GM12878 (cell line): Measurements from ENCODE around the gene DDX56. TPM values are rescaled to one million over a fixed set of nuclear protein-coding genes. Genes with fewer than 3 reads are reported as not detected.
A peak's percentile ranks its signal among the peaks of the same experiment; 100 is the strongest.

Experiments used
- ATF3 ChIP-seq: IDR thresholded peaks from 2 replicates; pipeline ENCODE4 v1.6.1; 2011; ENCODE audit warnings: low read depth, mild to moderate bottlenecking, low read length, moderate library complexity, borderline replicate concordance; ENCODE audit errors: extremely low read depth
- BACH1 ChIP-seq: fragments of 450-650 bp; IDR thresholded peaks from 2 replicates; pipeline ENCODE4 v1.6.1; 2017; ENCODE audit warnings: mild to moderate bottlenecking, borderline replicate concordance
- CHD4 ChIP-seq: fragments of 200-600 bp; sonication (generic); IDR thresholded peaks from 2 replicates; pipeline ENCODE4 v1.6.1; 2016; ENCODE audit warnings: mild to moderate bottlenecking
- E2F8 ChIP-seq: fragments of 450-650 bp; IDR thresholded peaks from 2 replicates; pipeline ENCODE4 v1.6.1; 2018; ENCODE audit warnings: mild to moderate bottlenecking, low read depth, moderate library complexity; ENCODE audit not compliant: partially characterized antibody
- ETV6 ChIP-seq, 2 experiments: fragments of 450-650 bp in 1 of 2; IDR thresholded peaks in 1 of 2; conservative IDR thresholded peaks in 1 of 2; 2 replicates each; pipeline ENCODE4 v1.6.1; 2014; ENCODE audit warnings: antibody characterized with exemption in 1 of 2, borderline replicate concordance in 1 of 2, low read depth in 1 of 2, mild to moderate bottlenecking in 1 of 2, moderate library complexity in 1 of 2
- IKZF2 ChIP-seq, 2 experiments: fragments of 450-650 bp; IDR thresholded peaks; 2 replicates each; pipeline ENCODE4 v1.6.1; 2017; ENCODE audit warnings: mild to moderate bottlenecking in 2 of 2, moderate library complexity in 2 of 2
- IRF3 ChIP-seq: fragments of 450-650 bp; IDR thresholded peaks from 2 replicates; pipeline ENCODE4 v1.6.1; 2014; ENCODE audit warnings: mild to moderate bottlenecking
- IRF4 ChIP-seq: IDR thresholded peaks from 2 replicates; pipeline ENCODE4 v1.6.1; 2011; ENCODE audit warnings: low read depth, low read length
- JUND ChIP-seq: IDR thresholded peaks from 2 replicates; pipeline ENCODE4 v1.6.1; 2012; ENCODE audit warnings: low read depth, mild to moderate bottlenecking, low read length, improper control_type of control experiment, moderate library complexity
- MLLT1 ChIP-seq: fragments of 450-650 bp; IDR thresholded peaks from 2 replicates; pipeline ENCODE4 v1.6.1; 2016; ENCODE audit warnings: mild to moderate bottlenecking
- NR2C2 ChIP-seq: IDR thresholded peaks from 2 replicates; pipeline ENCODE4 v1.6.1; 2011; ENCODE audit warnings: borderline replicate concordance, low read depth; ENCODE audit not compliant: control insufficient read depth, insufficient read length
- PAX5 ChIP-seq: IDR thresholded peaks from 2 replicates; pipeline ENCODE4 v1.6.1; 2011; ENCODE audit warnings: low read depth, low read length, borderline replicate concordance
- PBX3 ChIP-seq: IDR thresholded peaks from 2 replicates; pipeline ENCODE4 v1.6.1; 2011; ENCODE audit warnings: mild to moderate bottlenecking, low read depth, low read length, moderate library complexity; ENCODE audit not compliant: insufficient replicate concordance
- POLR2A ChIP-seq: IDR thresholded peaks from 2 replicates; pipeline ENCODE4 v1.6.1; 2011; ENCODE audit warnings: low read depth, mild to moderate bottlenecking, low read length
- RB1 ChIP-seq: fragments of 450-650 bp; formaldehyde crosslinking; IDR thresholded peaks from 2 replicates; pipeline ENCODE4 v1.6.1; 2017; ENCODE audit warnings: mild to moderate bottlenecking, borderline replicate concordance
- REST ChIP-seq: IDR thresholded peaks from 2 replicates; pipeline ENCODE4 v1.6.1; 2012; ENCODE audit warnings: mild to moderate bottlenecking, low read depth, low read length
- RUNX3 ChIP-seq: IDR thresholded peaks from 2 replicates; pipeline ENCODE4 v1.6.1; 2012; ENCODE audit warnings: low read length, inconsistent platforms
- SREBF1 ChIP-seq: IDR thresholded peaks from 2 replicates; pipeline ENCODE4 v1.6.1; 2012; ENCODE audit warnings: mild to moderate bottlenecking, low read length
- STAT3 ChIP-seq: IDR thresholded peaks from 2 replicates; pipeline ENCODE4 v1.6.1; 2011; ENCODE audit warnings: low read depth, low read length, improper control_type of control experiment
- polyA plus RNA-seq, 11 experiments: library from polyadenylated mRNA; depleted of rRNA in 4 of 11; unstranded in 6 of 11; stranded (reverse) in 5 of 11; fragments of >200 nt; fragmentation: Nextera tagmentation in 4 of 11; fragmentation: Illumina TruSeq in 1 of 11; extraction: Ambion mirVana in 4 of 11; extraction: Trizol in 1 of 11; gene quantifications; 1 replicate in 1 of 11; 2 replicates in 10 of 11; pipeline versions ENCODE4 v1.2.1 to v1.2.3, GENCODE V29; 2011 to 2016; ENCODE audit warnings: inconsistent platforms in 2 of 11, missing spikeins in 2 of 11, low read depth in 1 of 11
- total RNA-seq, 4 experiments: library from RNA; depleted of rRNA in 3 of 4; stranded (reverse); fragments of >200 nt in 3 of 4; fragmentation: Illumina TruSeq in 1 of 4; extraction: Trizol in 1 of 4; gene quantifications; 2 replicates each; pipeline versions ENCODE4 v1.2.1 to v1.2.3, GENCODE V29; 2013 to 2021

Gene DDX56
- total and polyA plus RNA-seq, 10 of the 15 experiments (the other 5 are each of a cell fraction or from before 2014, with no cell fraction given), result 19.8 to 136 (median 81.3) TPM

- no peak for TF ChIP-seq ATF3
- peak; percentile 67; a peak in 3 of 4 replicates for TF ChIP-seq IKZF2 (IDR thresholded peaks at IDR 0.05)
- TF ChIP-seq ETV6 (conservative IDR thresholded peaks at IDR 0.05 in 1 of 2, IDR thresholded peaks at IDR 0.05 in 1 of 2; ENCODE audit: borderline replicate concordance in 1 of 2, low read depth in 1 of 2), result no peak
- no peak for TF ChIP-seq IRF4
- 0 out of 2 replicates have a peak, but pooled peaks have one; percentile 30 for TF ChIP-seq MLLT1
- TF ChIP-seq STAT3, result no peak
- TF ChIP-seq CHD4, result no peak
- TF ChIP-seq SREBF1, result no peak
- TF ChIP-seq REST, result no peak
- no peak for TF ChIP-seq E2F8
- no peak for TF ChIP-seq BACH1
- TF ChIP-seq PAX5, result no peak
- TF ChIP-seq RUNX3, result peak; percentile 38; the same call in 1 of the 2 replicates
- TF ChIP-seq PBX3, result no peak
- 0 out of 2 replicates have a peak, but pooled peaks have one; percentile 34 for TF ChIP-seq RB1
- TF ChIP-seq IRF3, result no peak
- no peak for TF ChIP-seq JUND
- 0 out of 2 replicates have a peak, but pooled peaks have one; percentile 22 for TF ChIP-seq POLR2A
- TF ChIP-seq NR2C2, result no peak
Measured at GRCh38 chr7:44622342-44623151, 48.8 kb upstream of the DDX56 start (continued).
